Measurements from ENCODE around the gene MARK4.

GRCh38 chr19:45295873-45296272 lies 44.8 kb downstream of the MARK4 start:
- TF ChIP-seq EZH2 (IDR thresholded peaks at IDR 0.05; ENCODE audit: low read depth, unreplicated experiment) (no peak), CREB1 (CRISPR knock-in tag; IDR thresholded peaks at IDR 0.05; ENCODE audit: low read depth) (no peak), CTCF (conservative IDR thresholded peaks at IDR 0.05; ENCODE audit: low read depth in 2 of 2) (no peak), POLR2AphosphoS5 (IDR thresholded peaks at IDR 0.05; ENCODE audit: low read depth) (no peak), STAT1 (IDR thresholded peaks at IDR 0.05; ENCODE audit: unreplicated experiment) (no peak), EZH2phosphoT487 (IDR thresholded peaks at IDR 0.05; ENCODE audit: unreplicated experiment) (no peak), JUNB (IDR thresholded peaks at IDR 0.05; ENCODE audit: unreplicated experiment) (no peak), ZNF114 (CRISPR knock-in tag; IDR thresholded peaks at IDR 0.05) (no peak), REST (IDR thresholded peaks at IDR 0.05; ENCODE audit: unreplicated experiment) (no peak), ZNF462 (CRISPR knock-in tag; IDR thresholded peaks at IDR 0.05) (no peak)
